ENCODE results near the gene C1orf174.
A peak's percentile ranks its signal among the peaks of the same experiment; 100 is the strongest.
"Not testable (repeated sequence)": the region's sequence is repeated elsewhere in the genome, so short reads cannot be mapped to it uniquely, and the experiment has no call there.

Gene C1orf174

GRCh38 chr1:3925256-3925655, 25.2 kb upstream of the C1orf174 start:
- no peak for DNase-seq

DNA sequence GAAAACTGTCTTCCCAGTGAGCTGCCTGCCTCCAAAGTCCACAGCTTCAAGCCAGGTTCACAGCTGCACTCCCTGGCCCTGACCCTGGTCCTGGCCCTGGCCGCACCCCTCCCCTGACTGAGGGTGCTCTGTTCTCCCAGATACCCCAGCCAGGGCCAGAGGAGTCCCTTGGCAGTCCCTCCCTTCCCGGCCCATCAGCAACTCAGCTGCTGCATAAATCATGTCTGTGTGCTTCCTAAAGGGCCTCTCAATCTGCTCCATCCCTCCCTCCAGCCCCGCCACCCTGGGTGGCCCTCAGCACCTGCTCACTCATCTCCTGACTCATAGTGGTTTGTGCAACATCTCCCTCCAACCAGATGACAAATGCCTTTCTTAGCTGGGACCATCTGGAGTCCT, 24.8 kb upstream of the C1orf174 start:
- peak; percentile 28 for DNase-seq

DNA sequence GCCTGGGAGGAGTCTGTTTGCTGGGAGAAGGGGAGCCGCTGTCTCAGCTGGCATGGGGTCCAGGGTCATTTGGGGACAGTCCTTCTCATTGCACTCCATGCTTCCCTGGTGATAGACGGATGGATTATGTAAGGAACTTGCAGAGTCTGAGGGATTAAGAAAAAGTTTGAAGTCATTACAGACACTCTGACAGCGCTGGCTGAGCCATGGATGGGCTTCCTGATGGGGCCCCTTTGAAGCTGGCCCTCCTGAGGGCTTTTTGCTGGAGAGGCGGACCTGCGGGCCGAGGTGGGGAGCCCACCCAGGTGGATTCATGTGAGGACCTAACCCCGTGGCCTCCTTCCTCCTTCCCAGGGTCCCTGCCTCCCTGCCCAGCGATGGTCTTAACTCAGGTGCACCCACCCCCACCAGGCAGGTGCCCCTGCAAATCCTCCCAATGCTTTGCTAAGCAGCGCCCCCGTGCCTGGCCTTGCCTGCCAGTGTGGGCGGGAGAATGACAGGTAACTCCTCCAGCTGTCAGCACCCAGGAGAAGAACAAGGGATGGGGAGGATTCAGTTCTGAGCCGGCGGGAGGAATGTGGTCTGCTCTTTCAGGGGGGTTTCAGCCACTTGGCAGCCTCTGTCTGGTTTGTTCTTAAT, 24.2 kb upstream of the C1orf174 start:
- DNase-seq, result no peak

GRCh38 chr1:3923378-3924185, 23.5 kb upstream of the C1orf174 start:
- DNase-seq, result no peak

DNA sequence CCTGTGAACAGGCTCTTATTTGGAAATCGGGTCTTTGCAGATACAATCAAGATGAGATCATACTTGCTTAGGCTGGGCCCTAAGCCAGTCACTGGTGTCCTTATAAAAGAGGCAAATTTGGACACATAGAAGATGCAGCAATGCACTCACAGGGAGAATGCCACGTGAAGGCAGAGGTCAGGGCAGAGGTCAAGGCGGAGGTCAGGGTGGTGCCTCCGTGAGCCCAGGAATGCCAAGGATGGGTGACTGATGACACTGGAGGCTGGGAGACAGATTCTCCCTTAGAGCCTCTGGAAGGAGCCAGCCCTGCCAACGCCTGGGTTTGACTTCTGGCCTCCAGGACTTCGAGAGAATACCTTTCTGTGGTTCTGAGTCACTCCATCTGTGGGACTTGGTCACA, 22.8 kb upstream of the C1orf174 start:
- no peak for DNase-seq

- no peak for DNase-seq
Measured at GRCh38 chr1:3922201-3922725, 22.2 kb upstream of the C1orf174 start.

DNA sequence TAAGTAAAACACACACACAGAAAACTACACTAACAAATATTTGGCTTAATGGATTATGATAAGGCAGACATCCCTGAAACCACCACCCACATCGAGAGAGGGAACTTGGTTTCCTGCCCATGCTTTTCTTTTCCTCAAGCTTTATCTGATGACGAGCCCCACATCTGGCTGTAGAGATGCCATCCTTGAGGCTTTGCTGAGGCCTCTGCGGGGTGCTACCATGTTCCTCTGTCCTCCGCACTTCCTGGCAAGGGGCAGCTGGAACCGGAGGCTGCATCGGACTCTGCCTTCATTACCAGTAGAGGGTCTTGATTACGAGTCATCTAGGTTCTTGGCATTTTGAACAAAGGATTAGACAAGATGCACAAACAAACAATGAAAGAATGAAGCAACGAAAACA, 21.7 kb upstream of the C1orf174 start:
- no peak for DNase-seq

GRCh38 chr1:3919706-3920105, 19.6 kb upstream of the C1orf174 start:
- no peak for DNase-seq

DNA sequence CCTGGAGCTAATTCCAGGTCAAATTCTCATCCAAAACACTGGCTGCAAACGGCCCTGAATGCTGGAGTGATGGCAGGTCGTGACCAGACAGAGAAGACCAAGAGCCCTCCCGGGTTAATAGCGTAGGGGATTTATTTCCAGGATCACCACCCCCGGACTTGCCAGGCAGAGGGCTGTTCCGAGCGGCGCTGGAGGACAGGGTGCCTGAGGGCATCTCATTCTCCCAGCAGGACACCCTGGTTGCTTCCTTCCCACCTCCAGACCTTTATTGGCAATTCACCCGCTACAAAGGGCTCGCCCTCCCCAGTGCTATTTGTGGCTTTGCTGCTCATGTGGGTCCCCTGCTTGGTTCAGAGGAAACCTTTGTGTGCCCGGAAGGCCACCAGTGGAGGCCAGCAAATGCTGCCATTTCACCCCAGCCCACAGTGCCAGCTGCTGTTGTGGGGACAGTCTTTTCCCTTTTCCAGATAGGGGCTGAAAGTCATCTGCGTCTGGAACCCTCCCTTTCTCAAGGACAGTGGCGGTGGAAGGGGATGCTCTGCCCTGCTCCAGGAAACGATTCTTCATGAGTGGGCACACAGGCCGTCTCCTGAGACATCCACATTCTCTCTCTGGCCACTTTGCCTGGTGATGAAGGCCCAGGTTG, 19.0 kb upstream of the C1orf174 start:
- DNase-seq, result no peak

- DNase-seq, result not testable (repeated sequence)
Measured at GRCh38 chr1:3918359-3918758, 18.3 kb upstream of the C1orf174 start.

DNA sequence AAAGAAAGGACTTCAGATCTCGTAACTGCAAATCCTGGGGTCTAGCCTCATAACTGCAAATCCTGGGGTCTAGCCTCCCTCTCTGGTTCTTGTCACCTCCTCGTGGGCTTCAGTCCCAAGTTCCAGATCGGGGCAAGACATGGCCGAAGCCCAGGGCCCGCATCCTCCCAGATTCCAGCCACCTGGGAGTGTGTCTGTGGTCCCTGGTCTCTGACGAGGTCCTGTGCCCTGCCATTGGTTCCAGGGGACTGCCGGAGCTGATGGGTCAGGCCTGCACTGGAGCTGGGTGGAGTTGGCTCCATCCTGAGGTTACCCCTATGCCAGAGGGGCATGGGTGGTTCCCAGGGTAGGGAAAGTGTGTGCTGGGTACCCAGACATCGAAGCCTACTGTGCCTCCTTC, 17.7 kb upstream of the C1orf174 start:
- no peak for DNase-seq

DNA sequence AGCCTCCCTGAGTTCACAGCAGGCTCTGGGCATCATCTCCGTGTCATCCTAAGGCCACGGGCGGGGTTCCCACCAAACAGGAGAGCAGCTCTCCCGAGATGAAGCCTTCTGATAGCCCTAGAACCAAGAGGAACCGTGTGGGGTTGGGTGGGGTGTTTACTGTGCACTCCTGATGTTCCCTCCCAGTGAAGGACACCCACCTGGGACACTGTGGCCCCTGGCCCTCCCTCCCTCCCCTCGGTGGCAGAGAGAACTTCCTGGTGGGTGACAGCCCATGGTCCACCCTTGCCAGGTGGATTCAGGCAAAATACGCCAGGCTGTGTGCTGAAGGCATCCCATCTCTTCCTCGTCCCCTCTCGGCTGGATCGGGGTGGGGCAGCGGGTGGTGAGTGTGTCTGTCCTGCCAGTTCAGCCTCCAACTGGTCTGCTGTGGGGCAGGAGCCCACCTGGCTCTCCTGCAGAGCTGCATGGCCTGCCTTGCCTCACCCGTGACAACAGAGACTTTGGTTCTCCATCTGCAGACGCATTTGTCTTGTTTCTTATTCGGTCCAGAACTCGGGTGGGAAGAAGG, 15.6 kb upstream of the C1orf174 start:
- DNase-seq, result no peak

- DNase-seq, result no peak
Measured at GRCh38 chr1:3914911-3915310, 14.8 kb upstream of the C1orf174 start.

DNA sequence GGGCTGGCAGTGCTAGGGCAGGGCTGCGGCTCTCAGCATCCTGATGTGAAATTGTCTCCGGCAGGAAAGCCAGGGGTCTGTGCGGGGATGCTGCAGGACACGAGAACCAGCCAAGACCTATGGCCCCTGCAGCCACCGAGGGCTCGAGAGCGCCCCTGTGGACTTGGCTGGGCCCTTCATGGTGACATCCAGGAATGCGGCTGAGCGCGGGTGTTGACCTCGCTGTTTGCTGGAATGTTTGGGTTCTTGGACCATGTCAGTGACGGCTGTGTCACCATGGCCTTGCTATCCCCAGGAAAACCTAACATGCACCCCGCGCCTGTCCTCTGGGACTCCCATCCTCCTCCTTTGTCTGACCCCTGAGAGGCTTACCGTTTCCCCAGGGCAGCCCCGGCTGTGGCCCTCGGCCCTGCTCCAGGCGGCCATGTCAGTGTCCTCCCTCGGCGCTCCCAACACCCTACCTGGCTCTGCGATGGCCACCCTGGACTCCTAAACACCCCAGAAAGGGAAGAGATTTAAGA, 14.3 kb upstream of the C1orf174 start:
- no peak for DNase-seq

GRCh38 chr1:3912809-3913685, 13.0 kb upstream of the C1orf174 start:
- DNase-seq, result no peak

DNA sequence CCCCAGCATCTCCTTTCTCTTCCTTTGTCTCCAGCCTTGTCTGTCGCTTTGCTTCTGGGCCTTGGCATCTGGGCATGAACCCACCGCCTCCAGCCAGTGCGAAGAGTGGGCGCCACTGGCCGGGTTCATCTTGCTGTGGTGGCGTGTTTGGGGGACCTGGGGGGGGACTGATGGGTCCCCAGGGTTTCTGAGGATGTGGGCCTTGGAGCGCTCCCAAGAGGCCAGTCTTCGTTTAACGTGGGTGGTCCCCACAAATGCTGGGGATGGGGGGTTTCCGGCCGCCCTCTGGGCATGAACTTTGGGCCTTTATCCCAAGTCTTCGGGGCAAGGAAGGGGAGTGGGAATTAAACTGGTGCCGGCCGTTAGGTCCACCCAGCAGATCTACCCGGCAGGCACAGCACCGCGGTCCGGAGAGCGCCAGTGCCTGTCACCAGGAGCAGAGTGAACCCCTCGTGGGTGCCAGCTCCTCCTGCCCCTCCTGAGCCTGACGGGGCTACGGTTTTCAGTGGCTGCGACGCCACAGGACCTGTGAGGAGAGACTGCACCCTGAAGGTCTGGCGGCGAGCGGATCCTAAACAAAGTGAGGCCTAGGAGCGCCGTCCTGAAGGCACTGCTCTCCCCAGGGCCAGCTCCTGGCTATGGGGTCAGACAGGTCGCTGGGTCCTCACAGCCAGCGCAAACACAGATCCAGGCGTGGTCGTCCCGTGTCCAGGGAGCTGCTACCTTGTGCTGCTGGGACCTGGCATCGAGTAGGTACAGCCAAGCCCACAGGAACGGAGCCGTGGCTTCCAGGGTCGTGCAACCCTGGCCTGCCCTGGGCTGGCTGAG, 12.1 kb upstream of the C1orf174 start:
- DNase-seq, result no peak

DNA sequence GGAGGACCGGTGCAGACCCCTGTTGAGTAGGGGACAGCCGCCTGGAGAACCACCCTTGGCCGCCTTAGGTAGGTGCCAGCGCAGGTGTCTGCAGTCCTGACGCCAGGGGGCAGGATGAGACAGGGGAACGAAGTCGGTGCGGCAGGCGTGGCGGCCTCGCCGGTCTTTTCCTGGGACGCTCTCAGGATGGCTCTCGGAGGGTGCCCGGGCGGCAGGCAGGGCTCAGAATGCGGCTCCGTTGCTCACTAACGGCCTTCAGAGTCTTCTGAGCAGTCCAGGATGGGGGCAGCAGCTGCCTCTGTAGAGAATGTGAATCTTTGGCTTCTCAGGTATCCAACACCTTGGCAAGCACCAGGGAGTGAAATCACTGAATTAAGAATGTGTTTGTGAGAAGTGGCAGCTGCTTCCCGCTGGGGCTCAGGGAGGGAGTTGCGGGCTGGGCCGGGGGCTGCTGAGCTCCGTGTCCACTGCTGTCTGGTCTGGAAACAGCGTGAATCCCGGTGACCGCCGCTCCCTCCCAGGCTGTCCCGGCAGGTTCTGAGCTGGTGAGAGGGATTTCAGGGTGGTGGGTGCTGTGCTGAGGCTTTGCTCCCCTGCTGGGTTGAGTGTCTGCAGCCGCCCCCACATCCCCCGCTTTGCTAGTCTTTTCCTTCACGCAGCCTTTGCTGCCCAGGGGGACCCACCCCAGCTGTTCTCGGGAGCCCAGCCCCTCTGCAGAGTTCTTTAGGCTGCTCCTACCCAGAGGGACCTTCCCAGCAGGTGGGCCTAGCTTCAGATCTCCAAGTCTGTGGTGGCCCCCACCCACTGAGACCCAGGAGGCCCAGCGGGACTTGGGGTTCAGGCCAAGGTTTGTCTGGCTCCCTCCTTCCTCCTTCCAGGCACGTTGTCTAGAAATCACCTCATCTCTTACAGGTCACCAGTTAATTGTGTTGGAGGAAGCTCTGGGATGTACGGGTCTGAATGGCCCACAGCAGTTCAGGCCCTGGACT, 11.1 kb upstream of the C1orf174 start:
- DNase-seq, result peak; percentile 68

DNA sequence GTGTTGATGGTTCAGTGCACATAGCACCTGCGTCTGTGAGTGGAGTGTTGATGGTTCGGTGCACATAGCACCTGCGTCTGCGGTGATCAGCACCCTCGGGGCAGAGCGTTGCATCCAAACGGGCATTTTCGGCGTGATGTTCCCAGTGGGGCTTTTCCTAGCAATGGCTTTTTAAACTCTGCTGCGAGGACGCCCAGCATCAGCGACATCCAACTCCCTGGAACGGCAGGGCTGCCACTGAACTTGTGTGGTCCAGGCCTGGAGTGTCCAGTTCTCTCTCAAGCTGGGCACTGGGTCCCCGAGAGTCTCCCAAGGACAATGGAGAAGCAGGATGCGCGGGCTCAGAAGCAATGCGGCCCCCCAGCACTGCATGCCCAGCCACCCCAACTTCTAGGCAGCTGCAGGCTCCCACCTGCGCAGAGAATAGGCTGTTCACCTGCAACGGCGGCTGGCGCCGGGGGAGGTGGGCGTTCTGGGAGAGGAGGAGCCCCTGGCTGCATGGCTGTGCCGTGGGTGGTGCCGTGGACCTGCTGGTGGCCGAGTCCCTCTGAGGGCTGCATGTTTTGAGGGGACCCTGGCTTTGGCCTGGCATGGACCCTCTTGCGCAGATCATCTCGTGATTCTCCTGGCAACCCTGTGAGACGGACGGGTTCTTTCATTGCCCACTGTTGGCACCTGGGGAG, 10.1 kb upstream of the C1orf174 start:
- DNase-seq, result no peak

DNA sequence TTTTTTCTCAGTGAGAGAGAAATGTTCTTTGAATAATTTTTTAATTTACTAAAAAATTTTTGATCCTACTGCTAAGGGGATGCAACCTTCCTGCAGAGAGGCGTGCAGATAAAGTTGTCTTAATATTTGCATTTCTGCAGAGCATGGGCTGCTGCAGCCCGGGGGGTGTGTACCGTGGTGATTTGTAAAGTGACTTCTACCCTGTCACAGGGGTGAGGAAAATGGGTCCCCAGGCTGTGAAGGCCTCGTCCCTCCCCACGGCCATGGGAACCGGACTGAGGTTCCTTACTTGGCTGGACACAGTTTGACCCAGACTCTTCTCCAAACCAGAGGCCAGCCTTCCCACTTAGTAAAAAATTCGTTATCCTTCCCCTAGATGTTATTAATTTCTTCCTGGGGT, 9.5 kb upstream of the C1orf174 start:
- no peak for DNase-seq
